ENCODE data around the gene ERBB4.
"Not testable (repeated sequence)": the region's sequence is repeated elsewhere in the genome, so short reads cannot be mapped to it uniquely, and the experiment has no call there.

Gene ERBB4

GRCh38 chr2:212013626-212014025 lies 525.0 kb downstream of the ERBB4 start:
- DNase-seq (ENCODE audit: low read depth in 2 of 2) = no peak

GRCh38 chr2:212010305-212010704 lies 528.3 kb downstream of the ERBB4 start:
- not testable (repeated sequence) for DNase-seq (ENCODE audit: low read depth in 2 of 2)

GRCh38 chr2:212007972-212008371 lies 530.6 kb downstream of the ERBB4 start:
- DNase-seq (ENCODE audit: low read depth in 2 of 2) = no peak

- DNase-seq (ENCODE audit: low read depth in 2 of 2) = no peak
Measured at GRCh38 chr2:212005085-212005671, 533.4 kb downstream of the ERBB4 start.

- no peak for DNase-seq (ENCODE audit: low read depth in 2 of 2)
Measured at GRCh38 chr2:212001325-212001724, 537.3 kb downstream of the ERBB4 start.

GRCh38 chr2:211996857-211997256 lies 541.7 kb downstream of the ERBB4 start:
- no peak for DNase-seq (ENCODE audit: low read depth in 2 of 2)

GRCh38 chr2:211994806-211995205 lies 543.8 kb downstream of the ERBB4 start:
- no peak for DNase-seq (ENCODE audit: low read depth in 2 of 2)

GRCh38 chr2:211990335-211990734 lies 548.3 kb downstream of the ERBB4 start:
- DNase-seq (ENCODE audit: low read depth in 2 of 2) = no peak

- DNase-seq (ENCODE audit: low read depth in 2 of 2) = no peak
Measured at GRCh38 chr2:211986313-211986712, 552.3 kb downstream of the ERBB4 start.

- DNase-seq (ENCODE audit: low read depth in 2 of 2) = no peak
Measured at GRCh38 chr2:211985393-211985792, 553.2 kb downstream of the ERBB4 start.

GRCh38 chr2:211982162-211982561 lies 556.4 kb downstream of the ERBB4 start:
- DNase-seq (ENCODE audit: low read depth in 2 of 2) = no peak

- DNase-seq (ENCODE audit: low read depth in 2 of 2) = no peak
Measured at GRCh38 chr2:211981451-211981850, 557.2 kb downstream of the ERBB4 start.

GRCh38 chr2:211976076-211976475 lies 562.5 kb downstream of the ERBB4 start:
- DNase-seq (ENCODE audit: low read depth in 2 of 2) = no peak

GRCh38 chr2:211967234-211967633 lies 571.4 kb downstream of the ERBB4 start:
- no peak for DNase-seq (ENCODE audit: low read depth in 2 of 2)

GRCh38 chr2:211963969-211964368 lies 574.6 kb downstream of the ERBB4 start:
- no peak for DNase-seq (ENCODE audit: low read depth in 2 of 2)

GRCh38 chr2:211957799-211958198 lies 580.8 kb downstream of the ERBB4 start:
- DNase-seq (ENCODE audit: low read depth in 2 of 2) = no peak

- no peak for DNase-seq (ENCODE audit: low read depth in 2 of 2)
Measured at GRCh38 chr2:211955648-211956047, 583.0 kb downstream of the ERBB4 start.

GRCh38 chr2:211948932-211949331 lies 589.7 kb downstream of the ERBB4 start:
- no peak for DNase-seq (ENCODE audit: low read depth in 2 of 2)

GRCh38 chr2:211946960-211947359 lies 591.6 kb downstream of the ERBB4 start:
- no peak for DNase-seq (ENCODE audit: low read depth in 2 of 2)

- no peak for DNase-seq (ENCODE audit: low read depth in 2 of 2)
Measured at GRCh38 chr2:211944572-211944971, 594.0 kb downstream of the ERBB4 start.

- no peak for DNase-seq (ENCODE audit: low read depth in 2 of 2)
Measured at GRCh38 chr2:211942153-211942552, 596.4 kb downstream of the ERBB4 start.

GRCh38 chr2:211941216-211941747 lies 597.3 kb downstream of the ERBB4 start:
- DNase-seq (ENCODE audit: low read depth in 2 of 2) = no peak

- no peak for DNase-seq (ENCODE audit: low read depth in 2 of 2)
Measured at GRCh38 chr2:211939177-211939576, 599.4 kb downstream of the ERBB4 start.

- no peak for DNase-seq (ENCODE audit: low read depth in 2 of 2)
Measured at GRCh38 chr2:211934811-211935210, 603.8 kb downstream of the ERBB4 start.
